AG08396 (cell line): ENCODE results near the gene TMEM108.

Experiments
- DNase-seq: peaks from one replicate; pipeline ENCODE4 v3.0.0; 2012; ENCODE audit warnings: low spot score, mixed read lengths

TMEM108 gene

DNA sequence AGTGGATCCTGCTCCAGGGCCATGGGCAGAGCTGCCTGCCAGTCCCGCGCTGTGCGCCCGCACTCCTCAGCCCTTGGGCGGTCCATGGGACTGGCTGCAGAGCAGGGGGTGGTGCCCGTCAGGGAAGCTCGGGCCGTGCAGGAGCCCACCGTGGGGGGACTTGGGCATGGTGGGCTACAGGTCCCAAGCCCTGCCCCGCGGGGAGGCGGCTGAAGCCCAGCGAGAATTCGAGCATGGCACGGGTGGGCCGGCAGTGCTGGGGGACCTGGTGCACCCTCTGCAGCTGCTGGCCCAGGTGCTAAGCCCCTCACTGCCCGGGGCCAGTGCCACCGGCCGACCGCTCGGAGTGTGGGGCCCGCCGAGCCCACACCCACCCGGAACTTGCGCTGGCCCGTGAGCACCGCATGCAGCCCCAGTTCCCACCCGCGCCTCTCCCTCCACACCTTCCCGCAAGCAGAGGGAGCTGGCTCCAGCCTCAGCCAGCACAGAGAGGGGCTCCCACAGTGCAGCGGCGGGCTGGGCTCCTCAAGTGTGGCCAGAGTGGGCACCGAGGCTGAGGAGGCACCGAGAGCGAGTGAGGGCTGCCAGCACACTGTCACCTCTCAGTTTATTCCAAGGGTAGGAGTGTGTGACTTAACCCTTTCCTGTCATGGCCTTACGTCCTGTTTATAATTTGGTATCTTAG, 129.3 kb downstream of the TMEM108 start:
- DNase-seq = no peak

GRCh38 chr3:133168025-133168401, 129.8 kb downstream of the TMEM108 start:
- DNase-seq = no peak

DNA sequence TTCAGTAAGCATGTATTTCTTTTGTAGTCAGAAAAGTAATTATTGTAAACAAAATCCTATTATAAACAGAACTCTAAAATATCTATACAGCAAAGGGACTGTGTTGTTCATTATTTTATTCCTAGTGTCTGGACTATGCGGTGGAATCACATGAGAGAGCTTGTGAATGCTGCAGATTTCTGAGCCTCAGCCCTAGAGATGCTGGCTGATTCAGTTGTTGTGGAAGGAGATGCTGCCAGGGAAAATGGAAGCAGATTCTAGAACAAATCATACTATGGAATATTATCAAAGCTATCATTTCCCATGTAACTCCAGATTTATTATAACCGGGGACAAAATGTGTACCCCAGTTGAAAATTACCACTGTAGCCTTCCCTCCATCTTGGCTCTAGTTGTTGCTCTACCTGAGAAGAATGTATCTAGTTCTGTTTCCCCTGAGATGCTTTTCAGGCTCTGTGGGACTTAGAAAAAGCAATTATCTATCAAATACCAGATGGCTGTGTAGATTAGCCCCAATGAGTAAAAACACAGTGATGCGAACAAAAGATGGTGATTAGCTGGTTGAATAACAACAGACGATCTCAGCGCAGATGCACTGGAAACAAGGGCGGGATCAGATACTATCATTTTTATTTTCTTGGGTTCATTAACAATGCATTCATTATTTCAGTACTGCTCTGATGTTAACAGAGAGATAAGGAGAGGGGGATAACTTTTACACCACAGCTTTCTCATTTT, 131.3 kb downstream of the TMEM108 start:
- DNase-seq = no peak

DNA sequence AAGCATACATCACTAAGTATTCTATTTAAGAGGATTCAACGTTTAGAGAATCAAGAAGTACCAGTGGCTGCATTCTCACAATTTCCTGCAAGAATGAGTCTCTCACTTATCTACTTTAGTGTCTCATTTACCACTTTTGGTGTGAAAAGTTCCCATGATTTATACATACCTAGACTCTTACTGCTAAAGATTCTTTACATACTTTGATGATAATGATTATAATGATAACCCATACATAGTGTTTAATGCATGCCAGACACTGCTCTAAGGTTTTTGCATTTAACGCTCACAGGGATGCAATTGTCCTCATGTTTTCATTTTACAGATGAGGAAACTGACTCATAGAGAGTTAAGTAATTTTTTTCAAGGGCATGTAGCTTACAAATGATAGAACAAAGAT, 133.6 kb downstream of the TMEM108 start:
- DNase-seq = no peak

DNA sequence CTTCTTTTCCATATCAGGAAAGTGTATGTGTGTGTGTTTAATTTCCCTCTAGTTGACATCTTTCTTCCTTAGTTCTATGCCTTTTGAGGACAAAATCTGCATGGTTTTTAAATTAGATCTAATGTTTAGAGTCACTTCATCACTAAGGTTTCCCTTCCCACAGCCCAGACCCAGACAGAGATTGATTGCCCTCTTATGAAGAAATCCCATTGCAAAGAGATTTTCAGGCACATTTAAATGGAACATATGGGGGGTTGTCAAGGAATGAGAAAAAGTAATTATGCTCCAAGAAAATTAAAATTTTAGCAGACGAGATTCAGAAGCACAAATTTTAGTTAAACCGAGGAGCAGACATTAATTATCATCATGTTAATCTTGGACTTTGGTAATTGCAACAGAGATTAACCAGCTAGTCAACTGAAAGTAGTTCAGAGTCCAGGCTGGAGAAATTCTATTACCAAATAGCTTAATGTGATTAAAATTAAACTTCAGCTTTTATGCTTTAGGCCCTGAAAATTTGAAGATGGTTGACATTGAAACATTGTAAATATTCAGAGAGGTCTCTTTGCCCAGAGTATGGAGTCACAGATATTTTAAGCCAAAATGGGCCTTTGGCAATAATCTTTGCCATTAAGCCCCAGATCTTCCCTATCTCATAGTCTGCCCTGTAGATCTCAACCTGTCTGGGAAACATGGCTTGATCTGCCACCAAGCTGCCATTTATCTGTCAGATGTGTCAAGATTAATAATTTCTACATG, 143.4 kb downstream of the TMEM108 start:
- DNase-seq = no peak

DNA sequence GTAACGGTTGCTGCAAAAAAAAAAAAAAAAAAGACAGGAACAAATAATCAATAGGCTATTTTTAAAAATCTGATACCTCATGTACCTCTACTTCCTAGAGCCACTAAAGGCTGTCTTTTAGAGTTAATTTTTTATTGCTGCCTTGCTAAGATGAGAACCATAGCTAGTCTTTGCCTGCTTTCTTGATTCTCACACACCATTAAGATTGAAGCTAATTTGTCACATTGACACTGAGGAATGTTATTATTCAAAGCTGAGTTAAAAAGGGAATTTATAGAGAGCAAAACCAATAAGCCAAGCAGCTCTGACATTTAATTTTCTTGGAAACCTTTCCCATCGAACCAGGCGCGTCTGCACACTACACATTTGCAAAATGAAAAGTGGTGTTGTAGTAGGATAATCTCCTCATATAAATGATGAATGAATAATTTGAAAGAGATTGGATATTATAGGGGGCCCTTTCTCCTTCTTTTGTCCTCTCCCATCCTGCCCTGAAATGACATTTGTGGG, 149.7 kb downstream of the TMEM108 start:
- no peak for DNase-seq

DNA sequence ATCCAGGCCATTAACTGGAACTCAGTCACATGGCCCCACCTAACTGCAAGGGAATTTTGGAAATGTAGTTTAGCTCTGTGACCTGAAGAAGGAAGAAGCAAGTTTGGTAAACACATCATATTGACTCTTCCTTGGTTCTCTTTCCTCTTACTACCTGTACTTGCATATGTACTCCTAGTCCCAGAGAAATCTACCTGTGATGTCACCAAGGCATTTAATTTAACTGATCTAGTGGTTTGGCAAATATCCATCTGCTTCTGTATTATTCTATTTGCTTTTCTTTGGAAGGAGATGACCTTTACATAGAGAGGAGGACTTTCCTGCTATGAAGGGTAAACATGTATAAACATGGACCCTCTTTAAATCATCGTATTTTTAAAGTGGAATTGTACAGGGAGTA, 150.8 kb downstream of the TMEM108 start:
- no peak for DNase-seq

GRCh38 chr3:133189893-133190292, 151.7 kb downstream of the TMEM108 start:
- DNase-seq = no peak

GRCh38 chr3:133191818-133192217, 153.6 kb downstream of the TMEM108 start:
- no peak for DNase-seq

DNA sequence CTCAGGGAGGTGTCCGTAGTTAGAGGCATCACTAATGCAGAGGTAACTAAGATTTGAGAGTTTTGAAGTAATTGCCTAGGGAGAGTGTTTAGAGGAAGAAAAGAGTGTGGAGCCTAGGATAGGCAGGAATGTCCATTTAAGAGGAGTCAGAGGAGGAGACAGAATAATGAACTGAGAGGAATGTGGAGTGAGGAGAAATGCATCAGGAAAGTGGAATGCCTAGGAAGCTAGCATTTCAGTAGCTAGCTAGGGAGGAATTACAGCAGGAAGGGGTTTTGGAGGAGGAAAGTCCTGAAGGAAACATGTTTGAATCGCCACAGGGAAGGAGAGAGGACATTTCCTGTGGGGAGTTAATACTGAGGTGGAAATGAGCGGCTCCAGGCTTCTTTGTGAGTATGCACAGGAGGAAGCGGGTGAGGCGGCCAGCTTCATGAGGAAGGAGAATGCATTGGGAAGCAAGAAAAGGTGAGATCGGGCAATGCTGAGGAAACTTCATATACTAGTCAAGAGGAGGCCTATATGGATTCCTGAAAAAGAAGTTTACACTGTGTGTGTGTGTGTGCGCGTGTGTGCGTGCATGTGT, 154.3 kb downstream of the TMEM108 start:
- no peak for DNase-seq

- no peak for DNase-seq
These were observed 154.8 kb downstream of the TMEM108 start for GRCh38 chr3:133192967-133193366.

- DNase-seq = no peak
These were observed 158.3 kb downstream of the TMEM108 start for GRCh38 chr3:133196527-133196926.

GRCh38 chr3:133197619-133198018, 159.4 kb downstream of the TMEM108 start:
- no peak for DNase-seq

DNA sequence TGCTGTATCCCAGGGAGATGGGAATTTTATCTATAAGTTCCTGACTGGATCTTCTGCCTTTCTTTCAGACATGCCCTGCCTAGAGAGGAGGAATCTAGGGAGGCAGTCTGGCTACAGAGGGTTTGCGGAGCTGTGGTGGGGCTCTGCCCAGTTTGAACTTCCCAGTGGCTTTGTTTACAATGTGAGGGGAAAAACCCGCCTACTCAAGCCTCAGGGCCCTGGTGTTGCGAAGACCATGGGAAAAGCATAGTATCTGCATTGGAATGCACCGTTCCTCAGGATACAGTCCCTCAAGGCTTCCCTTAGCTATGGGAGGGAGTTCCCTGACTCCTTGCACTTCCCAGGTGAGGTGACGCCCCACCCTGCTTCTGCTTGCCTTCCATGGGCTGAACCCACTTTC, 168.7 kb downstream of the TMEM108 start:
- no peak for DNase-seq

DNA sequence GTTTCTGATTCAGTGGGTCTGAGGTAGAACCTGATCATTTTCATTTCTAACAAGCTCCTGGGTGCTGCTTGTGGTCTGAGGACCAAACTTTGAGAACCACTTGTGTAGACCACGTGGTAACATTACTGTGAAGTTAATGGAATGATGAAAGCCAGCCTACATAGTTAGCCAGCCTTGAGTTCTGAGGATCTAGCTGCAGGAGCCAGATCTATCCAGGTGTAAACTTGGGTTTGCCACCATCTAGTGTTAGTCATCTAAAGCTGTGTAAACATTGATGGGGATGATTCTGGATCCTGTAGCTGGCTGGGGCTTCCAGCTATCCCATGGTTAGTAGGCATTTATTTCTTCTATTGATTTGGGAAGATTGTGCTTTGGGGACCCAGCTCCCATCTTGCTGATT, 170.0 kb downstream of the TMEM108 start:
- no peak for DNase-seq

DNA sequence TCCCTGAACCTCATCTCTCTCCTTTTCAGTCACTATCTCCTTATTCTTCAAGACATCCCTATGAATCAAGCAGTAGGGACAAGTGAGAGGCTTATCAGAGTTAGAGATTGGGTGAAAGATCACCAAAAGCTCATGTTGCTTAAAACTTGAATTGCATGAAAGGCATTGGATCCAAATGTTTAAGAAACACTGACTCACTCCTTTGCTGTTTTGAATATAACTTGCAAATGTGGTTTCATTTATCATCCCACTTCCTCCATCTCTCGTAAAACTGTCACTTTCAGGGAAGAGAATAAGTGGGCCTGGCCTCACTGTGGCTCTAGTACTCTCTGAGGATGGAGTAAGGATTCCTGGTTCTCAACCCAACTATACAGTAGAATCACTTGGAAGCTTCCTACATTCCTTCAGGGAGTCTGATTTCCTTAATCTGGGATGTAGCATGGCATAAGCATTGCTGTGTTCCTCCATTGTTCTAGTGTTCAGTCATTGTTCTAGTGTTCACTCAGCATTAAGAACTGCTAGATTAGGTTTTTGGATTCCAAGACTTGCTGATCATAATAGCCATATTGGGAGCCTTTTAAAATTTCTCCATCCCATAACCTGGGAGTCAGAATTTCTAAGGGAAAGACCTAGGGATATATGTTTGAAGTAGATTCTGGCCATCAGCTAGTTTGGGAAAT, 171.8 kb downstream of the TMEM108 start:
- no peak for DNase-seq

- no peak for DNase-seq
These were observed 172.5 kb downstream of the TMEM108 start for GRCh38 chr3:133210656-133211055.

GRCh38 chr3:133211449-133211848, 173.3 kb downstream of the TMEM108 start:
- DNase-seq = no peak

GRCh38 chr3:133211856-133212255, 173.7 kb downstream of the TMEM108 start:
- DNase-seq = no peak

DNA sequence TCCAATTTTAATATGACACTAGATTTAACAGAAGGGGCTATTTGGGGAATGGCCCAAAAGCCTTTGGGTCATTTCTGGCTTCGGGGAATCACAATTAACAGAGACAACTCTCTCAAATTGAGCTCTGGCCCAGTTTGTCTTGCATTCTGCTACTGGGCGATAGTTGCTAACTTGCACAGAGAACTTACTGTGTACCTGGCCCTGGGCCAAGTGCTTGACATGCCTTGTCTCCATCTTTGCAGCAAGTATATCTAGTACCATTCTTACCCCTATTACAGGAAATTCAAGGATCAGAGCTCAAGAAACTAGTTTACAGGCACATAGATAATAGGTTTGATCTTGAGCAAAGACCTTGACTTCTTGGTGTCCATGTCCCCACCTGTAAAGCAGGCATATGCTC, 175.7 kb downstream of the TMEM108 start:
- no peak for DNase-seq

DNA sequence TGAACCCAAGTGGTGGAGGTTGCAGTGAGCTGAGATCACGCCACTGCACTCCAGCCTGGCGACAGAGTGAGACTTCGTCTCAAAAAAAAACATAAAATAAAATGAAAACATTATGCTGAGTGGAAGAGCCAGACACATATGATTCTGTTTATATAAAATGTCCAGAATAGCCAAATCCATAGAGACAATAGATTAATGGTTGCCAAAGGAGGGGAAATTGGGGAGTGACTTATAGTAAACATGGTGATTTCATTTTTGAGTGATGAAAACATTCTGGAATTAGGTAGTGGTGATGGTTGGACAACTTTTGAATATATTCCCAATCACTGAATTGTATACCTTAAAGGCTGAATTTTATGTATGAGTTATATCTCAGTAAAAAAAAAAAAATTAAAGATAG, 189.6 kb downstream of the TMEM108 start:
- DNase-seq = no peak

DNA sequence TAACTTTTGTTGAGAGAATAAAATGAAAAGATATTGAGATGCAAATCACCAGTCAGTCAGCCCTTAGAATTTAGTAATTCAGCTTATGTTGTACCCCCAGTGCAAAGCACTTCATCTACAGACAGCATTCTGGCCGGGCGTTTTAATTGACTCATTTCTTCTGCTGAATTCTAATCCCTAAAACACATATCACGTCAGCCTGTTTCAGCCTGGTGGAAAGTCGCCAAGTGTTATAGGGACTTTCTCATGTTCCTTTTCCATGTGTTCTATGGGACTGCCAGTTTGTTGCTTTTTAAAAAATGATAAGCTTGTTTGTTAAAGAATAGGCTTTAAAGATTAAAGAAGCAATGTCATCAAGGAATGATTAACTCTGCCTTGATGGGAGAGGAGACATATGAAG, 192.0 kb downstream of the TMEM108 start:
- DNase-seq = no peak
